Neural cell (in vitro differentiated cells): Measurements from ENCODE around the gene SCN2A. TPM values are rescaled to one million over a fixed set of nuclear protein-coding genes. Genes with fewer than 3 reads are reported as not detected.

Source experiments
- H2AFZ ChIP-seq: fragments of 200-600, 300-800 bp; sonication (generic), shearing (Covaris generic); 2 replicates; pipeline ENCODE4 v1.6.0; 2014; ENCODE audit warnings: low read depth, mild to moderate bottlenecking, antibody characterized with exemption, low read length, moderate library complexity
- H3F3A ChIP-seq: fragments of 200-600 bp; shearing (Covaris generic); 2 replicates; pipeline ENCODE4 v1.6.1; 2016; ENCODE audit warnings: mild to moderate bottlenecking, moderate library complexity, mixed read lengths, antibody characterized with exemption, low read length; ENCODE audit not compliant: insufficient read depth, poor library complexity, severe bottlenecking
- H3K27ac ChIP-seq: fragments of 200-600, 300-800 bp; sonication (generic), shearing (Covaris generic); 2 replicates; pipeline ENCODE4 v1.5.1; 2014; ENCODE audit warnings: mild to moderate bottlenecking, low read length, moderate library complexity
- H3K27me3 ChIP-seq: fragments of 300-800, 200-600 bp; sonication (generic), shearing (Covaris generic); 2 replicates; pipeline ENCODE4 v1.6.0; 2014; ENCODE audit warnings: mild to moderate bottlenecking, low read depth, low read length, moderate library complexity; ENCODE audit not compliant: insufficient read depth
- H3K36me3 ChIP-seq: fragments of 300-800, 200-600 bp; sonication (generic), shearing (Covaris generic); 2 replicates; pipeline ENCODE4 v1.5.1; 2014; ENCODE audit warnings: mild to moderate bottlenecking, antibody characterized with exemption, low read length, moderate library complexity; ENCODE audit not compliant: insufficient read depth
- H3K4me2 ChIP-seq: fragments of 300-800, 200-600 bp; sonication (generic), shearing (Covaris generic); 2 replicates; pipeline ENCODE4 v1.6.0; 2014; ENCODE audit warnings: mild to moderate bottlenecking, low read length
- H3K4me3 ChIP-seq: fragments of 300-800, 200-600 bp; sonication (generic), shearing (Covaris generic); 2 replicates; pipeline ENCODE4 v1.5.1; 2014; ENCODE audit warnings: mild to moderate bottlenecking, low read length, moderate library complexity
- H3K79me2 ChIP-seq: fragments of 200-600 bp; shearing (Covaris generic); replicated peaks from 2 replicates; pipeline ENCODE4 v1.6.0; 2014; ENCODE audit warnings: mild to moderate bottlenecking, low read length, moderate library complexity; ENCODE audit not compliant: insufficient read depth
- H3K9ac ChIP-seq: fragments of 300-800, 200-600 bp; sonication (generic), shearing (Covaris generic); 2 replicates; pipeline ENCODE4 v1.6.1; 2016; ENCODE audit warnings: mild to moderate bottlenecking, low read length, mixed read lengths
- H3K9me2 ChIP-seq: fragments of 200-600 bp; shearing (Covaris generic); 2 replicates; pipeline ENCODE4 v1.6.1; 2016; ENCODE audit warnings: mild to moderate bottlenecking, low read length, mixed read lengths; ENCODE audit not compliant: insufficient read depth
- H3K9me3 ChIP-seq: fragments of 200-600, 300-800 bp; sonication (generic), shearing (Covaris generic); 2 replicates; pipeline ENCODE4 v1.6.1; 2016; ENCODE audit warnings: mild to moderate bottlenecking, mixed run types, low read length, moderate library complexity, mixed read lengths
- H4K20me1 ChIP-seq: fragments of 200-600 bp; shearing (Covaris generic); 2 replicates; pipeline ENCODE4 v1.6.1; 2016; ENCODE audit warnings: mild to moderate bottlenecking, mixed run types; ENCODE audit not compliant: insufficient read depth
- CTCF ChIP-seq: fragments of 450-650 bp; IDR thresholded peaks from 2 replicates; pipeline ENCODE4 v1.5.1; 2014; ENCODE audit warnings: antibody characterized with exemption, mild to moderate bottlenecking, moderate library complexity; ENCODE audit not compliant: poor library complexity, severe bottlenecking
- EP300 ChIP-seq: fragments of 450-650 bp; conservative IDR thresholded peaks from 2 replicates; pipeline ENCODE4 v1.6.1; 2014; ENCODE audit warnings: antibody characterized with exemption, mild to moderate bottlenecking, moderate library complexity; ENCODE audit not compliant: poor library complexity, severe bottlenecking
- EZH2 ChIP-seq: fragments of 200-600, 300-800 bp; shearing (Covaris generic), sonication (generic); IDR thresholded peaks from 2 replicates; pipeline ENCODE4 v1.6.1; 2014; ENCODE audit warnings: antibody characterized with exemption, low read length, borderline replicate concordance, mild to moderate bottlenecking; ENCODE audit not compliant: insufficient read depth, poor library complexity, severe bottlenecking
- MXI1 ChIP-seq: fragments of 450-650 bp; conservative IDR thresholded peaks from 2 replicates; pipeline ENCODE4 v1.6.1; 2014; ENCODE audit warnings: antibody characterized with exemption, mild to moderate bottlenecking; ENCODE audit not compliant: poor library complexity, severe bottlenecking
- POLR2AphosphoS5 ChIP-seq: IDR thresholded peaks from 2 replicates; pipeline ENCODE4 v1.6.1; 2012
- RAD21 ChIP-seq: fragments of 450-650 bp; conservative IDR thresholded peaks from 2 replicates; pipeline ENCODE4 v1.6.1; 2014; ENCODE audit warnings: antibody characterized with exemption, mild to moderate bottlenecking, moderate library complexity
- SMC3 ChIP-seq: fragments of 450-650 bp; conservative IDR thresholded peaks from 2 replicates; pipeline ENCODE4 v1.6.1; 2014; ENCODE audit warnings: antibody characterized with exemption, mild to moderate bottlenecking, moderate library complexity; ENCODE audit not compliant: poor library complexity
- TAF1 ChIP-seq: IDR thresholded peaks from 2 replicates; pipeline ENCODE4 v1.6.1; 2012; ENCODE audit warnings: low read depth
- polyA plus RNA-seq: library from polyadenylated mRNA; depleted of rRNA; stranded (reverse); fragments of >200 nt; gene quantifications from 2 replicates; pipeline ENCODE4 v1.2.3, GENCODE V29; 2014
- TF ChIP-seq, protein P1 (sequence below): IDR thresholded peaks from 2 replicates; pipeline ENCODE4 v1.6.1; 2012; ENCODE audit warnings: borderline replicate concordance

The SCN2A gene
- polyA plus RNA-seq, 1 donor from 2014 or later = 57.4 TPM

GRCh38 chr2:165435611-165436010 is 196.4 kb downstream of the SCN2A start:
- TF ChIP-seq POLR2AphosphoS5 (no peak), RAD21 (no peak), EP300 (no peak)
- Histone ChIP-seq H3K9ac (no peak overlapping the region), H3K9me2 (no peaks in the 10 kb centered on the region), H3K27me3 (no peaks in the 10 kb centered on the region), H3K4me3 (no peak overlapping the region), H3K36me3 (no peaks in the 10 kb centered on the region), H3K27ac (no peak overlapping the region), H4K20me1 (no peaks in the 10 kb centered on the region), H3K79me2 (no peaks in the 10 kb centered on the region), H3K4me2 (no peak overlapping the region), H3F3A (no peaks in the 10 kb centered on the region), H3K9me3 (no peaks in the 10 kb centered on the region), H2AFZ (no peak overlapping the region)

GRCh38 chr2:165436559-165436958 is 197.3 kb downstream of the SCN2A start:
- Histone ChIP-seq H3K79me2 (no peaks in the 10 kb centered on the region), H3K4me3 (no peak overlapping the region), H3K9me3 (no peaks in the 10 kb centered on the region), H2AFZ (no peak overlapping the region), H3K36me3 (no peaks in the 10 kb centered on the region), H3K4me2 (no peak overlapping the region), H3K9ac (no peak overlapping the region), H3F3A (no peaks in the 10 kb centered on the region), H4K20me1 (no peaks in the 10 kb centered on the region), H3K27me3 (no peaks in the 10 kb centered on the region), H3K9me2 (no peaks in the 10 kb centered on the region), H3K27ac (no peak overlapping the region)
- TF ChIP-seq EZH2 = no peak
- no peak for TF ChIP-seq TAF1
- TF ChIP-seq SMC3 = no peak
- TF ChIP-seq EP300 = no peak
- TF ChIP-seq CTCF = no peak
- TF ChIP-seq MXI1 = no peak
- TF ChIP-seq, protein P1, sequence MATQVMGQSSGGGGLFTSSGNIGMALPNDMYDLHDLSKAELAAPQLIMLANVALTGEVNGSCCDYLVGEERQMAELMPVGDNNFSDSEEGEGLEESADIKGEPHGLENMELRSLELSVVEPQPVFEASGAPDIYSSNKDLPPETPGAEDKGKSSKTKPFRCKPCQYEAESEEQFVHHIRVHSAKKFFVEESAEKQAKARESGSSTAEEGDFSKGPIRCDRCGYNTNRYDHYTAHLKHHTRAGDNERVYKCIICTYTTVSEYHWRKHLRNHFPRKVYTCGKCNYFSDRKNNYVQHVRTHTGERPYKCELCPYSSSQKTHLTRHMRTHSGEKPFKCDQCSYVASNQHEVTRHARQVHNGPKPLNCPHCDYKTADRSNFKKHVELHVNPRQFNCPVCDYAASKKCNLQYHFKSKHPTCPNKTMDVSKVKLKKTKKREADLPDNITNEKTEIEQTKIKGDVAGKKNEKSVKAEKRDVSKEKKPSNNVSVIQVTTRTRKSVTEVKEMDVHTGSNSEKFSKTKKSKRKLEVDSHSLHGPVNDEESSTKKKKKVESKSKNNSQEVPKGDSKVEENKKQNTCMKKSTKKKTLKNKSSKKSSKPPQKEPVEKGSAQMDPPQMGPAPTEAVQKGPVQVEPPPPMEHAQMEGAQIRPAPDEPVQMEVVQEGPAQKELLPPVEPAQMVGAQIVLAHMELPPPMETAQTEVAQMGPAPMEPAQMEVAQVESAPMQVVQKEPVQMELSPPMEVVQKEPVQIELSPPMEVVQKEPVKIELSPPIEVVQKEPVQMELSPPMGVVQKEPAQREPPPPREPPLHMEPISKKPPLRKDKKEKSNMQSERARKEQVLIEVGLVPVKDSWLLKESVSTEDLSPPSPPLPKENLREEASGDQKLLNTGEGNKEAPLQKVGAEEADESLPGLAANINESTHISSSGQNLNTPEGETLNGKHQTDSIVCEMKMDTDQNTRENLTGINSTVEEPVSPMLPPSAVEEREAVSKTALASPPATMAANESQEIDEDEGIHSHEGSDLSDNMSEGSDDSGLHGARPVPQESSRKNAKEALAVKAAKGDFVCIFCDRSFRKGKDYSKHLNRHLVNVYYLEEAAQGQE = no peak
- TF ChIP-seq POLR2AphosphoS5 = no peak
- TF ChIP-seq RAD21 = no peak

- Histone ChIP-seq H3K36me3 (no peaks in the 10 kb centered on the region), H3K9me2 (no peaks in the 10 kb centered on the region), H3F3A (no peaks in the 10 kb centered on the region), H3K27ac (peak overlapping the region; percentile 75), H3K27me3 (no peaks in the 10 kb centered on the region), H3K4me2 (peak overlapping the region; percentile 57), H2AFZ (no peak overlapping the region), H3K9ac (peak overlapping the region; percentile 30), H3K79me2 (no peaks in the 10 kb centered on the region), H3K9me3 (no peaks in the 10 kb centered on the region), H3K4me3 (peak overlapping the region; percentile 44), H4K20me1 (no peaks in the 10 kb centered on the region)
- TF ChIP-seq MXI1 (no peak), EP300 (peak; percentile 90), TAF1 (no peak), EZH2 (no peak), CTCF (no peak), SMC3 (no peak), POLR2AphosphoS5 (peak; percentile 65), RAD21 (peak; percentile 17)
- TF ChIP-seq, protein P1 = peak; percentile 37
These were observed 201.2 kb downstream of the SCN2A start for GRCh38 chr2:165440367-165440766.
